Transverse colon (tissue), 3 donors: ENCODE results near the gene PITPNC1.

ENCODE experiments used
- EP300 ChIP-seq: sonication (generic); formaldehyde crosslinking; IDR thresholded peaks from one replicate; pipeline ENCODE4 v1.6.1; 2017; ENCODE audit warnings: antibody characterized with exemption, low read depth
- POLR2AphosphoS5 ChIP-seq, 3 donors: sonication (generic); formaldehyde crosslinking; IDR thresholded peaks; one replicate each; pipeline ENCODE4 v1.6.1; 2016; ENCODE audit warnings: antibody characterized with exemption in 3 of 3

GRCh38 chr17:67602974-67603373 is 225.9 kb downstream of the PITPNC1 start:
- TF ChIP-seq POLR2AphosphoS5 (IDR thresholded peaks at IDR 0.05) (no peak), EP300 (no peak)
